Measurements from ENCODE around the gene KLHL36. TPM values are rescaled to one million over a fixed set of nuclear protein-coding genes. Genes with fewer than 3 reads are reported as not detected.

Gene KLHL36
- total RNA-seq, 1 experiment from 2014 or later = 46.0 TPM

DNA sequence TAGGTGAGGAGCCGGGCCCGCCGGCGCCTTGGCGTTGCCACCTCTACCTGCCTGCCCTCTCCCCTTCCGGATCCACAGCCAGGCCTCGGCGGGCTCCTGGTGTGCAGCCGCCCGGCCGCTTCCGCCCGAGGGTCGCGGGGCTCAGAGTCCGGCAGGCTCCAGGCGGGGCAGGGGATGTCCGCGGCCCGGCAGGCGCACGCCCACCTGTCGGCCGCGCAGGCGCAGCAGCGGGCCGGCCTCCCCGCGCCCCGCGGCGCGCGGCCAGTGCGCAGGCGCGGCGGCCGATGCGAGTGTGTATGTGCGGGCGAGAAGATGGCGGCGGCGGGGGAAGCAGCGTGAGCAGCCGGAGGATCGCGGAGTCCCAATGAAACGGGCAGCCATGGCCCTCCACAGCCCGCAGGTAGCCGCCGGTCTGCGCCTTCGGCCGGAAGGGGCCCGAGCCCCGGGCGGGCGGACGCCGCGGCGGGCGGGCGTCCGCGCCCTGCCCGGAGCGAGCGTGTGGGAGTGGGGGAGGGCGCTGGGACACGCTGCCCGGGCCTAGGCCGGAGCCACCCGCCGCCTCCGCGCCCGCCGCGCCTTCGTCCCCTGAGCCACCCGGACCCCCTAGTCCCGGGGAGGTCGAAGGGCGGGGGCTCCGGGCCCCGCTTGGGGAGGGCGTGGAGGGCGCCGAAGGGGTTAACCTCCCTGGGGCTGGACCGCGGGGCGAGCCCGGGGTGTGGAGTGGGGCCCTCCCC lies 51.6 kb downstream of the KLHL36 start, which contains the start of gene USP10:
TSS of gene USP10 (plus strand) at position 289 of the 734 bp plus-strand sequence. CDS start at position 380, 91 bp downstream.
- no peak for DNase-seq (ENCODE audit: low read depth, low spot score)
- intact Hi-C loops (cut with micrococcal nuclease; ENCODE audit: unreplicated experiment) = no loop called here
- in situ Hi-C loops (cut with HindIII; ENCODE audit: low pct_unique_long_range_greater_than_20kb, low sequenced_read_pairs) = no loop called here

DNA sequence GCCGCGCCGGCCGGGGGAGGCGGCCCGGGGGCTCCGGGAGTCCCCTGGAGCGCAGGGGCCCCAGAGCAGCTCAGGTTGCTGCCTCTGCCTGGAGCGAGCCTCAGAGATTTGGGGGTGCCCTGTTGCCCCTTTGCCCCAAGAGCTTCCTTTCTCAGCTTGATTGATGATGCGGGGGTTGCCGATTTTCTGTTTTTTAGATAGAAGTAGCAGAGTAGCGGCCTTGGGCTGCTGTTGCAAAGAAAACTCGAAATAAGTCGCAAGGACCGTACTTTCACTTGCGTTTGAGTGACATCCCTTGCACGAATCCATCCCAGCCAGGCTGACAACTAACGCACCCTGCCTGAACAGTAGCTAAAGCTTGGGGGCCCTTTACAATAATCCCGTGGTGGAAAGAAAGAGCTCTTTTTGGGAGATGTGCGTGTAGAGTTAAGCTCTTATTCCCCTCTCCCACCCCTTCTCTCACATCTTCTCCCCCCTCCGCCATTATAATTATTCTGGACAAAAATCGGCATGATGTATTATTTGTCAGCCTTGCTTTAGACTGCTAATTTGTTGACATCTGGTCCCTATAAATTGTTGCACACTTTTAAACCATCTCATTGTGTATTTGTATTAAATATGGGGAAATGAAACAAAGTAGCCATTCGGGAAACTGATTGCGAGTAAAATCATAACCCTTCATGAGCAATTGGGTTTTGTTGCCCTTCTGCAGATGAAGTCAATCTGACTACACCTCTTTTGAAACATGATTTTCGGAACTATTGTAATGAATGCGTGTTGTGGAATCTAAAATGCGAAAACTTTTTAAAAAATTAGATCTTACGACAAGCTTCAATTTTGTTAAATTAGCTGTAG lies 52.4 kb downstream of the KLHL36 start:
- POLR2A ChIA-PET = interaction anchor here (0.5 kb wide), 1 partner anchor 18 kb away, joined by 4 read pairs; no protein-coding TSS in a partner anchor
- TF ChIP-seq, protein P1, sequence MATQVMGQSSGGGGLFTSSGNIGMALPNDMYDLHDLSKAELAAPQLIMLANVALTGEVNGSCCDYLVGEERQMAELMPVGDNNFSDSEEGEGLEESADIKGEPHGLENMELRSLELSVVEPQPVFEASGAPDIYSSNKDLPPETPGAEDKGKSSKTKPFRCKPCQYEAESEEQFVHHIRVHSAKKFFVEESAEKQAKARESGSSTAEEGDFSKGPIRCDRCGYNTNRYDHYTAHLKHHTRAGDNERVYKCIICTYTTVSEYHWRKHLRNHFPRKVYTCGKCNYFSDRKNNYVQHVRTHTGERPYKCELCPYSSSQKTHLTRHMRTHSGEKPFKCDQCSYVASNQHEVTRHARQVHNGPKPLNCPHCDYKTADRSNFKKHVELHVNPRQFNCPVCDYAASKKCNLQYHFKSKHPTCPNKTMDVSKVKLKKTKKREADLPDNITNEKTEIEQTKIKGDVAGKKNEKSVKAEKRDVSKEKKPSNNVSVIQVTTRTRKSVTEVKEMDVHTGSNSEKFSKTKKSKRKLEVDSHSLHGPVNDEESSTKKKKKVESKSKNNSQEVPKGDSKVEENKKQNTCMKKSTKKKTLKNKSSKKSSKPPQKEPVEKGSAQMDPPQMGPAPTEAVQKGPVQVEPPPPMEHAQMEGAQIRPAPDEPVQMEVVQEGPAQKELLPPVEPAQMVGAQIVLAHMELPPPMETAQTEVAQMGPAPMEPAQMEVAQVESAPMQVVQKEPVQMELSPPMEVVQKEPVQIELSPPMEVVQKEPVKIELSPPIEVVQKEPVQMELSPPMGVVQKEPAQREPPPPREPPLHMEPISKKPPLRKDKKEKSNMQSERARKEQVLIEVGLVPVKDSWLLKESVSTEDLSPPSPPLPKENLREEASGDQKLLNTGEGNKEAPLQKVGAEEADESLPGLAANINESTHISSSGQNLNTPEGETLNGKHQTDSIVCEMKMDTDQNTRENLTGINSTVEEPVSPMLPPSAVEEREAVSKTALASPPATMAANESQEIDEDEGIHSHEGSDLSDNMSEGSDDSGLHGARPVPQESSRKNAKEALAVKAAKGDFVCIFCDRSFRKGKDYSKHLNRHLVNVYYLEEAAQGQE (IDR thresholded peaks at IDR 0.05; ENCODE audit: insufficient read depth in 1 of 2, low read depth in 2 of 2, low read length in 1 of 2) = no peak
- TF ChIP-seq, protein P2, sequence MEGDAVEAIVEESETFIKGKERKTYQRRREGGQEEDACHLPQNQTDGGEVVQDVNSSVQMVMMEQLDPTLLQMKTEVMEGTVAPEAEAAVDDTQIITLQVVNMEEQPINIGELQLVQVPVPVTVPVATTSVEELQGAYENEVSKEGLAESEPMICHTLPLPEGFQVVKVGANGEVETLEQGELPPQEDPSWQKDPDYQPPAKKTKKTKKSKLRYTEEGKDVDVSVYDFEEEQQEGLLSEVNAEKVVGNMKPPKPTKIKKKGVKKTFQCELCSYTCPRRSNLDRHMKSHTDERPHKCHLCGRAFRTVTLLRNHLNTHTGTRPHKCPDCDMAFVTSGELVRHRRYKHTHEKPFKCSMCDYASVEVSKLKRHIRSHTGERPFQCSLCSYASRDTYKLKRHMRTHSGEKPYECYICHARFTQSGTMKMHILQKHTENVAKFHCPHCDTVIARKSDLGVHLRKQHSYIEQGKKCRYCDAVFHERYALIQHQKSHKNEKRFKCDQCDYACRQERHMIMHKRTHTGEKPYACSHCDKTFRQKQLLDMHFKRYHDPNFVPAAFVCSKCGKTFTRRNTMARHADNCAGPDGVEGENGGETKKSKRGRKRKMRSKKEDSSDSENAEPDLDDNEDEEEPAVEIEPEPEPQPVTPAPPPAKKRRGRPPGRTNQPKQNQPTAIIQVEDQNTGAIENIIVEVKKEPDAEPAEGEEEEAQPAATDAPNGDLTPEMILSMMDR (IDR thresholded peaks at IDR 0.05) = no peak
- 0 out of 2 replicates have a peak, but pooled peaks have one; percentile 60 for TF ChIP-seq SIN3A (IDR thresholded peaks at IDR 0.05; ENCODE audit: borderline replicate concordance, insufficient read depth, low read depth, low read length)
- TF ChIP-seq TCF7L2 (IDR thresholded peaks at IDR 0.05; ENCODE audit: low read depth, low read length) = no peak
- no peaks in the 10 kb centered on the region for H3K27me3 ChIP-seq (ENCODE audit: control insufficient read depth, insufficient read depth, low read length)
- H3K4me1 ChIP-seq (ENCODE audit: control insufficient read depth, insufficient read depth, low read length) = peaks cover 26% of the 10 kb centered on the region
- H3K9me3 ChIP-seq (ENCODE audit: control insufficient read depth, insufficient read depth, low read depth, low read length) = no peaks in the 10 kb centered on the region
- ATAC-seq = peak; percentile 37
- no TSS peak for BruUV-seq (replicated peaks)
- intact Hi-C loops (cut with micrococcal nuclease; ENCODE audit: unreplicated experiment) (no loop called here), in situ Hi-C loops (cut with HindIII; ENCODE audit: low pct_unique_long_range_greater_than_20kb, low sequenced_read_pairs) (no loop called here)
- CTCF ChIA-PET = no interaction called here
- no peak for DNase-seq (ENCODE audit: low read depth, low spot score)
- peak overlapping the region; percentile 79 to 85 for H3K4me3 ChIP-seq (ENCODE audit: low read depth in 2 of 2, low read length in 2 of 2)
- peaks cover 11% of the 10 kb centered on the region; the same call in 1 of the 2 replicates for H3K36me3 ChIP-seq (ENCODE audit: control insufficient read depth, insufficient read depth, low read length)
- H3K27ac ChIP-seq (ENCODE audit: low read length) = peak overlapping the region; percentile 63

More for the DNA sequence above, 51.6 kb downstream of the KLHL36 start, which contains the start of gene USP10:
- Histone ChIP-seq H3K36me3 (ENCODE audit: control insufficient read depth, insufficient read depth, low read length) (peaks cover 11% of the 10 kb centered on the region; the same call in 1 of the 2 replicates), H3K4me3 (ENCODE audit: low read depth in 2 of 2, low read length in 2 of 2) (peak within 1 kb of the TSS; percentile 79 to 85), H3K27me3 (ENCODE audit: control insufficient read depth, insufficient read depth, low read length) (no peaks in the 10 kb centered on the region), H3K27ac (ENCODE audit: low read length) (peak within 1 kb of the TSS; percentile 85), H3K4me1 (ENCODE audit: control insufficient read depth, insufficient read depth, low read length) (peaks cover 25% of the 10 kb centered on the region), H3K9me3 (ENCODE audit: control insufficient read depth, insufficient read depth, low read depth, low read length) (no peaks in the 10 kb centered on the region)
- peak; percentile 17; the same call in 1 of the 2 replicates for TF ChIP-seq POLR2AphosphoS5 (IDR thresholded peaks at IDR 0.05; ENCODE audit: low read depth, low read length)
- TF ChIP-seq TCF7L2 (IDR thresholded peaks at IDR 0.05; ENCODE audit: low read depth, low read length) = no peak
- TF ChIP-seq SIN3A (IDR thresholded peaks at IDR 0.05; ENCODE audit: borderline replicate concordance, insufficient read depth, low read depth, low read length) = 0 out of 2 replicates have a peak, but pooled peaks have one; percentile 58
- TF ChIP-seq, protein P2 (IDR thresholded peaks at IDR 0.05) = no peak
- TF ChIP-seq, protein P1 (IDR thresholded peaks at IDR 0.05; ENCODE audit: insufficient read depth in 1 of 2, low read depth in 2 of 2, low read length in 1 of 2) = no peak
- ChIA-PET POLR2A (no interaction called here), CTCF (no interaction called here)
- BruUV-seq (replicated peaks) = no TSS peak
- peak; percentile 93 for ATAC-seq
